ENCODE data around the gene GALM. TPM values are rescaled to one million over a fixed set of nuclear protein-coding genes. Genes with fewer than 3 reads are reported as not detected.

Gene GALM
- total and polyA plus RNA-seq, 5 experiments from 2014 or later = 7.5 to 15.6 (median 10.6) TPM

- POLR2A ChIA-PET = no interaction called here
- Mint-ChIP-seq H3K27ac (peak overlapping the region in 4 of 10 donors; percentile 29 to 88 (median 61)), H3K4me3 (peak overlapping the region in 3 of 10 donors; percentile 15 to 46 (median 18)), H3K9me3 (no peaks in the 10 kb centered on the region), H3K4me1 (peaks cover 7 to 28% (median 16%) of the 10 kb centered on the region in 4 donors), H3K27me3 (no peaks in the 10 kb centered on the region), H3K36me3 (no peaks in the 10 kb centered on the region)
- DNase-seq (no peak), ATAC-seq (no peak)
These were observed 12.6 kb upstream of the GALM start for GRCh38 chr2:38653380-38653714.

GRCh38 chr2:38653715-38654527 lies 12.0 kb upstream of the GALM start:
- peaks cover 7 to 23% (median 16%) of the 10 kb centered on the region in 4 donors for H3K4me1 Mint-ChIP-seq
- no peaks in the 10 kb centered on the region for H3K36me3 Mint-ChIP-seq
- no peaks in the 10 kb centered on the region for H3K9me3 Mint-ChIP-seq
- peak in 1 of 2 donors; percentile 35 for ATAC-seq
- H3K27ac Mint-ChIP-seq = peak overlapping the region in 6 of 10 donors; percentile 4 to 88 (median 62)
- no peaks in the 10 kb centered on the region for H3K27me3 Mint-ChIP-seq
- peak overlapping the region in 3 of 10 donors; percentile 15 to 46 (median 18) for H3K4me3 Mint-ChIP-seq
- no peak for DNase-seq
- POLR2A ChIA-PET = no interaction called here

DNA sequence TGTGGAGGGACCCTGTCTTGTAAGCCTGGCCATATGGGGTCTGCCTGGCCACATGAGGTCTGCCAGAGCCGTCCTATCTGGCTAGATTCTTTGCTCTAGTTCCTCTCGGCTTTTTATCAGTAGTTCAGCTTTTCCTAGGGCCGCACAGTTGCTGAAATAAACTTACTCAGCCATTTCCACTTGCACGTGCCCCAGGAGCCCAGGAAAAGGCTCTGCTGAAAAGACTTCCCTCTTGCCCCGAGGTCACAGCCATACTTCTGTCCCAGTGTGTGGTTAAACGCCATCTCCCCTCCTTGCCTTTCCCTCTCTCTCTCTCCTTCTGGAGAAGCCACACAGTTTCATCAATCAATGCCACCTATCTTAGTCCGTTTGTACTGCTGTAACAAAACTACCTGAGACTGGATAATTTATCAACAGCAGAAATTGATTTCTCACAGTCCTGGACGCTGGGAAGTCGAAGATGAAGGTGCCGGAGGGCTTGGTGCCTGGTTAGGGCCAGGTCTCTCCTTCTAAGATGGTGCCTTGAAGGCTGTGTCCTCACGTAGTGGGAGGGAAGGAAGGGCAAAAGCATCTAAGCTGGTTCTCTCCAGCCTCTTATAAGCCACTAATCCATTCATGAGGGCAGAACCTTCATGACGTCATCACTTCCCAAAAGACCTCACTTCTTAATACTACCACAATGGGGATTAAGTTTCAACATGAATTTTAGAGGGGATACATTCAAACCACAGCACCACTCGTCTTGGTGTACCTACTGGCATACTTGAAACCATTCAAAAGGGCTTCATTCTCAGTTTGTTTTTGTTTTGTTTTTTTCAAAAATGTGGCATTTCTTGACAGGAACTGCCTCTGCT lies 11.2 kb upstream of the GALM start:
- Mint-ChIP-seq H3K27me3 (peaks cover 0 to 2% (median 0%) of the 10 kb centered on the region in 5 donors), H3K4me3 (no peak overlapping the region), H3K4me1 (peaks cover 7 to 23% (median 16%) of the 10 kb centered on the region in 4 donors), H3K36me3 (no peaks in the 10 kb centered on the region), H3K9me3 (no peaks in the 10 kb centered on the region), H3K27ac (peak overlapping the region in 1 of 10 donors; percentile 2)
- no peak for ATAC-seq
- no peak for DNase-seq
- POLR2A ChIA-PET = no interaction called here

DNA sequence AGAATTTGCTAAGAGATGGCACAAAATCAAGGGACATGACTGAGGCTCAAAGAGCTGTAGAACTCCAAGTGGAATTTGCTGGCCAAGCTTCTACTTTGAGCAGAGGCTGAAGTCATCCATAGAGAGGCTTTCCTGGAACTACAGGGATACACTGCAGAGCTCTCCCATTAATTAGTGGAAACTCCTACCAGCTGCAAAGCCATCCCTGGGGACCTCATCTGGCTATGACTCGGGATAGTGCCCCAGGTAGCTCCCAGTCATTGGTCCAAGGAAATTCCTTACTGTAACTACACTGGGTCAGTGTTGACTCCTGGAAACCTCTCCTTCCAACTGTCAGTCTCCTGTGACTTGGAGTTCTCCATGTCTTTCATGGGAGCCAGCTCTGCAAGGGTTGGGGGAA lies 10.5 kb upstream of the GALM start:
- Mint-ChIP-seq H3K27ac (no peak overlapping the region), H3K4me1 (peaks cover 7 to 23% (median 16%) of the 10 kb centered on the region in 4 donors)

DNA sequence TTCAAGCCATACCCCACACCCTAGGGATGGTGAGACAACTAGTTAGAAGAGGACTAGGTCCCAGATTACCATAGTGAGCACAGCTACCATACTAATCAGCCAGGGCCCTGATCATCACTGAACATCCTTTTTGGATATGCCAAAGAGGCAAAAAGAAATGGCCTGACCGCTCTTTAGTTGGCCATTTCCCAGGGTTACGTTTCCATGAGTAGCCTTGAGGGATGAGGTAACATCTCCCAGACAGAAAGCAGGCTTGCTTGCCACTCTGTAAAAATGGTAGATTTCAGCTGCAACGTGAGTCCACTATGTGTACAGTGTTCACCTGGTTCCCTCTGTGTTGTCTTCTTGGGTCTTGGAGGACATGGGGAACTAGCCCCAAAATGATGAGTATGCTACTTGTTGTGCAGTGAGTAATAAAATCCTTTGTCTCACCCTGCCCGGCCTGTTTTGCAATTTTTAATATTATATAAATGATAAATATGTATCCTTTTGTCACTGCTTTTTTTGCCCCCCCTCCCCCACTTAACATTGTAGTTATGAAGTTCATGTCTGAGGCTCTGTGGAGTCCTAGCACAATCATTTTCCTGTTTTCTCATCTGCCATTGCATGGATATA lies 8.9 kb upstream of the GALM start:
- Mint-ChIP-seq H3K36me3 (no peaks in the 10 kb centered on the region), H3K4me1 (peaks cover 7 to 23% (median 16%) of the 10 kb centered on the region in 4 donors), H3K27ac (no peak overlapping the region), H3K9me3 (no peaks in the 10 kb centered on the region), H3K27me3 (peaks cover 0 to 2% (median 0%) of the 10 kb centered on the region in 5 donors), H3K4me3 (no peak overlapping the region)
- POLR2A ChIA-PET = interaction anchor here (0.7 kb wide), 1 partner anchor 12 kb away, joined by 6 read pairs; no protein-coding TSS in a partner anchor
- ATAC-seq (no peak), DNase-seq (no peak)

More for the DNA sequence above, 10.5 kb upstream of the GALM start:
- Mint-ChIP-seq H3K4me3 (no peak overlapping the region), H3K36me3 (no peaks in the 10 kb centered on the region), H3K9me3 (no peaks in the 10 kb centered on the region), H3K27me3 (peaks cover 0 to 2% (median 0%) of the 10 kb centered on the region in 5 donors)
- DNase-seq (no peak), ATAC-seq (no peak)
- POLR2A ChIA-PET = no interaction called here

GRCh38 chr2:38658613-38659012 lies 7.3 kb upstream of the GALM start:
- no peak for ATAC-seq
- POLR2A ChIA-PET = no interaction called here
- no peak overlapping the region for H3K4me3 Mint-ChIP-seq
- no peaks in the 10 kb centered on the region for H3K36me3 Mint-ChIP-seq
- no peaks in the 10 kb centered on the region for H3K9me3 Mint-ChIP-seq
- H3K27me3 Mint-ChIP-seq = peaks cover 0 to 2% (median 0%) of the 10 kb centered on the region in 5 donors
- DNase-seq = no peak
- H3K27ac Mint-ChIP-seq = no peak overlapping the region
- peaks cover 2 to 12% (median 7%) of the 10 kb centered on the region in 4 donors for H3K4me1 Mint-ChIP-seq

GRCh38 chr2:38659115-38659514 lies 6.8 kb upstream of the GALM start:
- Mint-ChIP-seq H3K36me3 (no peaks in the 10 kb centered on the region), H3K27me3 (peaks cover 0 to 2% (median 0%) of the 10 kb centered on the region in 5 donors), H3K4me3 (no peak overlapping the region), H3K9me3 (no peaks in the 10 kb centered on the region), H3K4me1 (peaks cover 0 to 12% (median 2%) of the 10 kb centered on the region in 4 donors), H3K27ac (no peak overlapping the region)
- no peak for DNase-seq
- no peak for ATAC-seq
- POLR2A ChIA-PET = no interaction called here

DNA sequence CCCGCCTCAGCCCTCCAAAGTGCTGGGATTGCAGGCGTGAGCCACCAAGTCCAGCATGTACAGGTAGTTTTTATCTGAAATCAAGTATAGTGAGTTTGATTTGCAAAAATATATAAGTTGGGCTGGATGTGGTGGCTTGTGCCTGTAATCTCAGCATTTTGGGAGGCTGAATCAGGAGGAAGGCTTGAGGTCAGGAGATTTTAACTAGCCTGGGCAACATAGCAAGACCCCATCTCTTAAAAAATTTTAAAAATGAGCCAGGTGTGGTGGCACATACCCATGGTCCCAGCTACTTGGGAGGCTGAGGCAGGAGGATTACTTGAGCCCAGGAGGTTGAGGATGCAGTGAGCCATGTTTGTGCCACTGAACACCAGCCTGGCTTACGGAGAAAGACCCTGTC lies 5.6 kb upstream of the GALM start:
- ATAC-seq (no peak), DNase-seq (no peak)
- H3K4me1 Mint-ChIP-seq = peaks cover 0 to 14% (median 1%) of the 10 kb centered on the region in 4 donors
- H3K9me3 Mint-ChIP-seq = no peaks in the 10 kb centered on the region
- H3K27me3 Mint-ChIP-seq = peaks cover 0 to 2% (median 0%) of the 10 kb centered on the region in 5 donors
- H3K27ac Mint-ChIP-seq = no peak overlapping the region
- H3K4me3 Mint-ChIP-seq = no peak overlapping the region
- no peaks in the 10 kb centered on the region for H3K36me3 Mint-ChIP-seq
- POLR2A ChIA-PET = no interaction called here

DNA sequence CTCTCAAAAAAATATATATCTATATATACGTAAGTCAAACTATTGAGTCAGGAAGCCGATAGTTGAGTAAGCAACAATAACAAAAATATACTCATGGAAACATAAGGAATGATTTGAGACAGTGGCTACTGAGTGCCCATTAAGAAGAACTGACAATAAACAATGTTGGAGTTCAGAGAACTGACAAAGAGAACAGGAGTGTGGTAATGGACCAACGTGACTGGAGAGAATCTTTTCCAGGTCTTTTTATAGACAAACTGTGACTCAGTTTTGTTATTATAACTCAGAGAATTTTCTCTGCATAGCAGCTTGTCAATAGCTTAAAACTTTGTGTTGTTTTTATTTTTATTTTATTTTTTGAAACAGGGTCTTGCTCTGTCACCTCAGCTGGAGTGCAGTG lies 4.6 kb upstream of the GALM start:
- no peak overlapping the region for H3K4me3 Mint-ChIP-seq
- POLR2A ChIA-PET = no interaction called here
- H3K36me3 Mint-ChIP-seq = no peaks in the 10 kb centered on the region
- peaks cover 3 to 22% (median 7%) of the 10 kb centered on the region in 4 donors for H3K4me1 Mint-ChIP-seq
- DNase-seq (no peak), ATAC-seq (no peak)
- H3K9me3 Mint-ChIP-seq = no peaks in the 10 kb centered on the region
- H3K27ac Mint-ChIP-seq = no peak overlapping the region
- peaks cover 0 to 2% (median 0%) of the 10 kb centered on the region in 5 donors for H3K27me3 Mint-ChIP-seq

DNA sequence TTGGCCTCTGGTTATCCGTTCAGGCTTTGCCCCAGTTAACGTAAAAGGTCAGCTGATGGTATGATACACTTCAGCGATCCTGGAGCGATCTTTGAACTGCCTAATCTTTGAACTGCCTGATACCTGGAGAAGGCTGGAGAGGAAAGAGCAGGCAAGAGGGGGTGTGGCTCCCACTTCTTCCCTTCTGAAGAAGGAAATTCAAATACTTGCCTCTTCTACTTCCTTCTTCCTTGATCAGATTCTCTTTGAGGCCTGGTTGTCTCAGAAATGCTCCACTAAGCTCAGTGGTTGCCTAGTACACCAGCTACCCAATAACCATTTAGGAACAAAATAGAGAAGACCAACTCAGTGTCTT lies 619 bp downstream of the GALM start:
- Mint-ChIP-seq H3K4me3 (peak overlapping the region; percentile 82 to 89 (median 87)), H3K9me3 (no peaks in the 10 kb centered on the region), H3K36me3 (peaks cover 0 to 2% (median 0%) of the 10 kb centered on the region in 3 donors), H3K27me3 (no peaks in the 10 kb centered on the region), H3K4me1 (peaks cover 13 to 53% (median 42%) of the 10 kb centered on the region in 4 donors), H3K27ac (peak overlapping the region; percentile 79 to 96 (median 91))
- DNase-seq = peak in 3 of 10 donors; percentile 10 to 31 (median 27)
- POLR2A ChIA-PET = interaction anchor here (0.6 to 4.1 kb wide), 7 partner anchors 16 to 299 kb away, joined by 3 to 35 read pairs (median 4); partner anchors contain the start of genes HNRNPLL and SRSF7
- peak; percentile 40 to 68 for ATAC-seq

DNA sequence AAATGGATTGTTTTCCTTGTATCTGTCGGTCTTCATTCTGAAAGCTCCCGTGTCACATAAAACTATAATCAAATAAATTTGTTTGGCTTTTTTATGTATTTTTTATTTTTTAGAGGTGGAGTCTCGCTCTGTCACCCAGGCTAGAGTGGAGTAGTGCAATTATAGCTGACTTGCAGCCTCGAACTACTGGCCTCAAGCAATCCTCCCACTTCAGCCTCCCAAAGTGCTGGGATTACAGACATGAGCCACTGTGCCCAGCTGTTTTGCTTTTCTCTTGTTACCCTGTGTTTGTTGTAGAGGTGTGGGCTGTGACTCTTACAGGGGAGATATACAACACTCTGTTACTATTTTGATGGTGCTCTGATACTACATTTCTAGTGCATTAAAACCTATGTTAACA lies 2.2 kb downstream of the GALM start:
- H3K4me3 Mint-ChIP-seq = peak overlapping the region; percentile 82 to 89 (median 87)
- ATAC-seq (no peak), DNase-seq (no peak)
- H3K9me3 Mint-ChIP-seq = no peaks in the 10 kb centered on the region
- peaks cover 13 to 55% (median 47%) of the 10 kb centered on the region in 4 donors for H3K4me1 Mint-ChIP-seq
- H3K27ac Mint-ChIP-seq = peak overlapping the region in 8 of 10 donors; percentile 36 to 96 (median 90)
- H3K36me3 Mint-ChIP-seq = peaks cover 0 to 2% (median 0%) of the 10 kb centered on the region in 3 donors
- POLR2A ChIA-PET = interaction anchor here (0.6 to 4.1 kb wide), 3 partner anchors 64 to 83 kb away, joined by 3 to 35 read pairs (median 18); partner anchors contain the start of genes HNRNPLL and SRSF7
- no peaks in the 10 kb centered on the region for H3K27me3 Mint-ChIP-seq

DNA sequence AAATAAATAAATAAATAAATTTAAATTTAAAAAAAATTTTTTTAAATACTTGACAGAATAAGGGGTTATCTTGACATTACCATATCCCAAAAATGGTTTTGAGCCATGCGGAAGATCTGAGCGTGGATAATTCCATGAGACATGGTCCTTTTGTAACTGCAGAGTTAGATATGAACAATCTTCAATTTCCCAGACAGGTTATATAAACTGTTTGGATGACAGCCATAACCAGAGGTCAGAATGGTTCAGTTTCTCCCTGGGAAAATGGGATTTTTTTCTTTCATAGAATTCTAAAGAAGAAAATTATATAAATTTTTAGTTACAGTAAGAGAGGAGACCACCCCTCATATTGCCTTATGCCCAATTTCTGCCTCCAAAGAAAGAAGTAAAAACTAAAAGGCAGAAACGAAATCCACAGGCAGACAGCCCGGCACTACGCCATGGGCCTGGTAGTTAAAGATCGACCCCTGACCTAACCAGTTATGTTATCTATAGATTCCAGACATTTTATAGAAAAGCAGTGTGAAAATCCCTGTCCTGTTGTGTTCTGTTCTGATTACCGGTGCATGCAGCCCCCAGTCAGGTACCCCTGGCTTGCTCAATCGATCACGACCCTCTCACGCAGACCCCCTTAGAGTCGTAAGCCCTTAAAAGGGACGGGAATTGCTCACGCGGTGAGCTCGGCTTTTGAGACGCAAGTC lies 3.0 kb downstream of the GALM start:
- POLR2A ChIA-PET = interaction anchor here (0.5 to 0.6 kb wide), 2 partner anchors 11 to 22 kb away, joined by 3 to 6 read pairs; no protein-coding TSS in a partner anchor
- H3K36me3 Mint-ChIP-seq = peaks cover 0 to 2% (median 0%) of the 10 kb centered on the region in 3 donors
- no peak for DNase-seq
- no peaks in the 10 kb centered on the region for H3K27me3 Mint-ChIP-seq
- no peaks in the 10 kb centered on the region for H3K9me3 Mint-ChIP-seq
- peak overlapping the region in 2 of 10 donors; percentile 15 to 81 for H3K27ac Mint-ChIP-seq
- no peak for ATAC-seq
- H3K4me3 Mint-ChIP-seq = peak overlapping the region in 2 of 10 donors; percentile 57 to 65
- peaks cover 13 to 54% (median 48%) of the 10 kb centered on the region in 4 donors for H3K4me1 Mint-ChIP-seq
